KG1 (cell line): ENCODE measurements around the gene SCFD2.
"Not testable (repeated sequence)": the region's sequence is repeated elsewhere in the genome, so short reads cannot be mapped to it uniquely, and the experiment has no call there.

Source experiments
- DNase-seq: peaks from one replicate; lab custom pipeline; 2025; lab: John Stamatoyannopoulos, UW

The SCFD2 gene

DNA sequence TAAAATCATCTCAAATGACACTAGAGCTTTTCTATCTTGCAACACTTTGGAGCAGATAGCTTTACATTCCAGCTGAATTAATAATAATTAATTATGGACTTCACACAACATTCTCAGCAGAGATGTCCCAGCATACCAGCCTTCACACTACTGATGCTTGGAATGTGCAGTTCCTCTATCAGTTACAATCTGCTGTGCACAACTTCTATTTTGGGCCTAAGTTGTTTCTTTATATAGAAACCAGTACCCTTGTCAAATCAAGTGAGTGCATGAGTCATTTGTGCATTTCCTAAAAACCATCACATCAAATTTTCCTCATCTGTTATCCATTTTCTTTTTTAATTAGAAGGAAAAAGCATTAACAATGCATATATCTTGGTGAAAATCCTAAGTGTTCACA, 512.5 kb downstream of the SCFD2 start:
- DNase-seq, result no peak

DNA sequence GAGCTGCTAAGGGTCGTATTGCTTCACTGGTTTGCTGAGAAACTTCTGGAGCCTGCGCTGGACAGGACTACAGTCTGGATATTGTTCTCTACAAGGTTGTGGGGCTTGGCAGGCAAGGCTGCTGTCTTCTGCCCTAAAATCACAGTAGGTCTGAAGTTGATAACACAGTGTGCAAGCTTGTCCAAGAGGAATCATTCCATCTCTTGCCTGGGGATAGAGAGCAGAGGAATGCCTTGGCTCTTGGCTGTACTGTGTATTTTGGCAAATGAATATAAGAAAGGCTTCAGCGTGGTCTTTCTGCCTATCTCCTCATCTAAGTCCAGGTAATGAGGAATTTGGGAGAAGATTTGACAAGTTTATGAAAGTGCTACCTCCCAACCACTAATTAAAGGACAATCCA, 513.1 kb downstream of the SCFD2 start:
- DNase-seq, result no peak

DNA sequence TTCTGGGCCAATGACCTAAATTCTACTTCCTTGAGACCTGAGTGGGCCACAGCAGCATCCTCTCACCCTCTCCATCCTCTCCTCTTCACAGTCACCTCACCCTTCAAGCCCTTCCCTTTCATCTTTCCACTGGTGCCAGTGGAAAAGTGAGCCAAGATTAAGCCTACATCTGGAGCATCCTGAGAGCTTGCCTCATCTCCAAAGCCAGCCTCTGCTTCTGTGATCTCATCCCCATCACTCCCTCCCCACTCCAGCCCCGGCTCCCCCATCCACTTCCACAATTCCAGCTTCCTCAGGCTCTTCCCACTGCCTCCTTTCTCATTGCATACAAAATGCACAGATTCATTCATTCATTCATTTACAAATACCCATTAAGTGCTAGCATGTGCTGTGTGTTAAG, 513.8 kb downstream of the SCFD2 start:
- no peak for DNase-seq

DNA sequence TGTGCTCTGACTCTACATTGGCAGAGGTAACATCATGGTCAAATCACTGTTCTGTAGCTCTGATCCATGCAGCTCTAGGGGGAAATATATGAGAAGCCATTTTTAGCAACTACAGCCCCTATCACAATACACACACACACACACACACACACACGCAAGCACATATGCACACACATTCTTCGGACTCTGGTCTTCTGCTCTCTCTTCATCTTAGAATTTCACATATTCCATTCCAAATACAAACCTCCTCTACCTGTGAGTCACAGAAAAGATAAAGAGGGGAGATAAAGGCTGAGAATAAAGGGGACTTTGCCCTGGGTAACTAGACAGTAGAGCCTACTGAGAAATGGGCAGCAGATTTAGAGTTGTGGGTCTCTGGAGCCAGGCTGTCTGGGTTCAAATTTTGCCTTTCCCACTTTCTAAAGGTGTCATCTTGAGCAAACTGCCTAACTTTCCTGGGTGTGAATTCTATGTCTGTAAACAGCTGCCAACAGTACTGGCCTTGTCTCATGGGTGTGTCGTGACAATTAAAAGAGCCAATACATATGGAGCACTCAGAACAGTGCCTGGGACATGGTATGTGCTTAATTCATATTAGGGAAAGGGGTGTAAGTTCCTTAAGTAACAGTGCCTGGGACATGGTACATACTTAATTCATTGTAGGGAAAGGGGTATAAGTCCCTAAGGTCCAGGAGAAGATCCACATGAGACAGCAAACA, 515.3 kb downstream of the SCFD2 start:
- DNase-seq, result no peak

DNA sequence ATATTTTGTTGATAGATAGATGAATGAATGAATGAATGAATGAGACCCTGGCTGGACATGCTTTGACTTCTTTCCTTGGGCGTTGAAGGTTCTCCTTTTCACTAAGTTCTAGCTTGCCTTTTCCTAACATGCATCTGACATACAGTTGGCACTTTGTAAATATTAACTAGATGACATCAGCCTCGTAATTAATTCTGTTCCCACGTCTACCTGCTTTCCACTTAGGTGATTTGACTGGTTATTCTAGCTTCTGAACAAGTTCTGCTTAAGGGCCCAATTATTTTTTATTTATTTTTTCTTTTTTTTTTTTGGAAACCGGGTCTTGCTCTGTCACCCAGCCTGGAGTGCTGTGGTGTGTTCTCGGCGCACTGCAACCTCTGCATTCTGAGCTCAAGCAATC, 517.6 kb downstream of the SCFD2 start:
- no peak for DNase-seq

DNA sequence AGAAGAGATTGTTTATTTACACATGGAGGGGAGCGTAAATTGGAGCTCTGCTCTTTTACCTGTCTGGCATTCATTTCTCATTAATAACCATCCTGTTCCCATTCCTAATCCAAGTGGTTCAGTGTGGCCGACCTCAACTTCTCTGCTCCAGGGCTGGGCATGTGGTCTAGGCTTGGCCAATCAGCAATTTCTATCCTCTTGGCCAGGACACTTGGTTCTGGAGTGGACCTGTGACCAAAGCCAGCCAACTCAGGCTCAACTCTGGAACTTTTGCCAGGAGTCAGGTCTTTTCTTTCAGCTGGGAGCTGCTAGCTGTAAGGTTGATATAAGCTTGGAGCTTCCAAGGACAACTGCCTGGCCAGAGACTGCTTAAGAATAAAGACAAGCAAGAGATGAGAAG, 519.4 kb downstream of the SCFD2 start:
- DNase-seq, result no peak

DNA sequence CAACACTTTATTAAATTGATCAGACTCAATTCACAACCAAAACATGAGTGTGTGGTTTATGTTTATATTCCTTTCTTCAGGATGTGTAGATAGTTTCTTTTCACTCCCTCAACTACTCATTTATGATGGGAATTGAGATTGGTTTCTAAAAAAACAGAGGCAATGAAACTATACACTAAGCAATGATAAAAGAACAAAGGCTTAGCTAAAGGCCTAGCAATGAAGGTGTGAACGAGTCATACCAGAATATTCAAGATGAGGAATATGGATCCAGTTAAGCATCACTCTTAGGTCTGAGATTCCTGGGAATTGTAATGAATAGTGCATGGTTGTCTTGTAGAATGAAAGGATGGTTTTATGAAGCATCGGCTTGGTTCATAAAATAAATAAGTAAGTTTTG, 521.3 kb downstream of the SCFD2 start:
- no peak for DNase-seq

DNA sequence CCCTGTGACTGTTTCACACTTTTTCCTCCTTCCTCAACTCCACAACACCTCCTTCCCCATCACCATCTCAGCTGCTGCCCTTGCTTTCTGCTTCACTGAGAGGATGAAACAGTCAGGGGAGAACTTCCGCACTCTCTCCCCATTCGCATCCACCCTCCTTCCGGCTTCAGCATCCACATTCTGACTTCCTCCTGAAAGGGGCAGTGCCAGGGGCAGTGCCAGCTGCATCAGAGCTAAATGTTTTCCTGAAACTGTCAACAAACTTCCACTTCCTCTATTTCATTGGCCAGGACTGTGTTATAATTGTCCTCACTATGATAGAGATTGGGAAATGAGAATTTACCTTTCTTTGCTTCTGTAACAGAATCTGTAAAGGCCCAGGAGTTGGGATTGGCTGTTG, 521.9 kb downstream of the SCFD2 start:
- no peak for DNase-seq

DNA sequence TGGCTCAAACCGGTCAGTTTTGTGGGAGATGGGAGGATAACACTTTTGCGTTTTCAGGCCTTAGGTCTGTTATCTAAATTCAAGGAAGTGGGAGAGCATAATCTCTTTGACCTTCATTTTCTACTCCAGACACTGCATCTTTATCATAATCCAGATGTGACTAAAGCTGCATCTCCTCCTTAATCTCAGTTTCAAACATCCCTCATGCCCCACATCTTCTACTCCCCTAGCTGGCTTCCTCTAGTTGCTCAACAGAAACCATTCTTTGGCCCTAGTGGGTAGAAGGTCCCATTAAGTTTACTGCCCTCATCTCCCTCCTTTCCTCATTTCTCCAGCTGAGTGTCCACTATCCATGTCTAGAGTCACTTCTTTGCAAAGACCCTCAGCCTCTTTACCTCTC, 522.5 kb downstream of the SCFD2 start:
- no peak for DNase-seq

DNA sequence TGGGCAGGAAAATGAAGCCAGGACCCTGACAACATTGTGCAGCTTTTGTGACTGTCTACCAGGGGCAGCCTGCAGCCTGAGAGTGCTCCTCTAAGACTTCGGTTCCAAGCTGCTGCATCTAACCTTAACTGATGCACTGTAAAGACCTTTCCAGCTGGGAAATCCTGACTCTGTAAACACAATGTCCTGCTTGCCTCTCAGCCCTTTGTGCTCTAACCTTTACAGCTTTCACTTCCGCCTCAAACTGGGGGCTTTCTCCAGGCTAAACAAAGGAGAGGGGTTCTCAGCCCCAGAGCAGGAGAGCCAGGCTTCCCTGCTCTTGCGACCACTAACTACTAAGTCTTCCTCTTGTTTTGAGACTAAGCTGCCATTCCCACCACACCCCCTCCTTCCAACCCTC, 523.1 kb downstream of the SCFD2 start:
- DNase-seq, result no peak

DNA sequence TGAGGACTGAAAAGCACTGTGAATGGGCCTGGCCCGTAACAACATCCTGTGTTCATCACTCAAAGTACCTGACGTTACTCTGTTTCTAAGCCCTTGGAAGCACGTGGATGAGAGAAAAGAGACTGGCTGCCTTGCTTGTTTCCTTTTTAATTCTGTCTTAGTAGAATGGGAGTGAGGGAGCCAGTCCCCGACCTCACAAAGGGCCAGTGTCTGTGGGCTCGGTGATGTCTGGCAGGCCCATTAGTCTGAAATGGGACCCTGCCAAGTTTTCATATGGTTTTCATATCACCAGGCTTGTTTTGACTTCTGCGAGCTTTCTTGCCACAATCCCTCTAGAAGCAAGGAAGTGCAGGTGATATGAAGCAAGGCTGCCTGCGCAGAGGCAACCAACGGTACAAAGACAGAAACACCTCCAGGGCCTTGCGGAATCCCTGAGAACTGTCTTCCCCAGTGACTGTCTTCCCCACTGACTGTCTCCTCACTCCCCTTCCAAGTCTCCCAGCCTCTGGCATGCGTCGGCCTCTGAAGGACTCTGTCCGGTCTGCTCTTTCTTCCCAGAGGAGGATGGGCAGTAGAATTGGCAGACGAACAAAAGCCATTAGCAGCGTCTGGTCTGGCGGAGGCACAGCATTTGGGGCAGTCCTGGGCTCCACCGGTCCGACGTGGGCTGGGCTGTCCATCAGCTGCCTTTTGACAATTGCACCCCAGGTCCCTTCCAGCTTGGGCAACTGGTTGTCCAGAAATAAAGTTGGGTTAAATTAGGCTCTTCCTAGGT, 524.0 kb downstream of the SCFD2 start:
- DNase-seq, result no peak

DNA sequence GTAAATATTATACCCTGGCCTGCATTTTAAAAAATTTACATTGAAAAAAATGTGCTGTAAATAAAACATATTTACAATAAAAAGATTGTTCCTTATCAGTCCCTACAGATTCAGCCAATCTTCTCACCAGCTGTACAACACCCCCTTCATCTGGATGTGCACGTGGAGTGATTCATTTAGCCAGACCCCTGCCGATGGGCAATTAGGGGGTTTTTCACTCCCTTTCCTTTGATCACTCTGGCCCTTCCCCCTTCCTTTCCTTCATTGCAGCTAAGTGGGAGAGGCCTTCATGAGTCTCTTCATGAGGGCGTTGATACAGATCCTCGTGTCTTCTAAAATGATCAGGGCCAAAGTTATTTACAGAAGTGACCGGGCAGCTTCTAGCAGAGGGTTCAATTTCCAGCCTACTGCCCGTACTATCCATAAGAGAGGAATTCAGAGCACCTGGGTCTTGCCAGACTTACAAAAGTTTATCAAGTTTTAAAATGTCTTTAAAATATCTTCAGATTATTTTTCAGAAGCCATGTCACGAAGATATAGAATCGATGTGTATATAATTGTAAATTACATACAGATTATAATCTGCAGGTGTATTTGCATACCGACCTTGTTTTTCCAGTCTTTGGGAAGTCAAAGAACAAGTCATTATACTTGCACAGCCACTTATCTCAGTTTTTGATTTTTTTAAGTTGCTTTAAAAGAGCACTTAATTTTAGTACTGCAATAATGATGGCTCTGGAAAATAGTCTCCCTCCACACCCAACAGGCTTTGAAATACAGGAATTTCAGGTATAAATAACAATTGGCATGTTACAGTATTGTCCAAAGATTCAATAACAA, 525.1 kb downstream of the SCFD2 start:
- no peak for DNase-seq

DNA sequence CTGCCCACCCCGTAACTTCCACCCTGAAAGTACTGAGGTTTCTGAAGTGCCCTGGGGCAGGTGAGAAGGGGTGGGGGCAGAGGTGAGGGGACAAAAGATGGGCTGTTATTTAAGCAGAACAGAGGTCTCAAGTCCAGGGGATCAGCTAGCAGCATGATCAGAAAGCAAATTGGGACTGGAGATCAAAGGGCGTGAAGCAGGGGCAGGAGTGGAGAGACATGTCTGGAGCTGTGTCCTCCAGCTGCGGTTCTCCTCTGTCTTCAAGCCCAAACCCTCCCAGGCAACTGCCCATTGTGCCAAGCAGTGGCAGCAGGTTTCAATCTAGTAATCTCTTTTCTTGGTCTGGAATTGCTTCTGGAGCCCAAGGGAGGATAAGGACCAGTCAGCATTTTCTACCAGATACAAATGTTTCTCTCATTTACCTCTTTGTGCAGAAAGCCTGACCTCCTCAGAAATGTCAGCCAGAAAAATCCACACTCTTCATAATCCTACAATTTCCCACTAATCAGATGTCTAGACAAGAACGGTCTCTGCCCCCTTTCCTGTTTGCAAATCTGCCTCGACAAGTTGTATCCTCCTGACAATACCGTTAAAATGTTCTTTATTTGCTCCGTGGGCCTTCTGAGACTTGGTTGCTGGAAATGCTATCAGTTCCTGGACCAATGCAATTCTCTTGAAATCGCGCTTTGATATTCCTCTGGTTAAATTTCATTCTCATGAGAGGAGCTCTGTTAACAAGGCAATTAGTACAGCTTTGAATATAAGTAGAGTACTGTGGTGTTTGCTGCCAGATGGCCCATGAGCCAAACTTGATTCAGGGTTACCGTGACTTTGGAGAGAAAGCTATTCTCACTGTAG, 526.9 kb downstream of the SCFD2 start:
- no peak for DNase-seq

DNA sequence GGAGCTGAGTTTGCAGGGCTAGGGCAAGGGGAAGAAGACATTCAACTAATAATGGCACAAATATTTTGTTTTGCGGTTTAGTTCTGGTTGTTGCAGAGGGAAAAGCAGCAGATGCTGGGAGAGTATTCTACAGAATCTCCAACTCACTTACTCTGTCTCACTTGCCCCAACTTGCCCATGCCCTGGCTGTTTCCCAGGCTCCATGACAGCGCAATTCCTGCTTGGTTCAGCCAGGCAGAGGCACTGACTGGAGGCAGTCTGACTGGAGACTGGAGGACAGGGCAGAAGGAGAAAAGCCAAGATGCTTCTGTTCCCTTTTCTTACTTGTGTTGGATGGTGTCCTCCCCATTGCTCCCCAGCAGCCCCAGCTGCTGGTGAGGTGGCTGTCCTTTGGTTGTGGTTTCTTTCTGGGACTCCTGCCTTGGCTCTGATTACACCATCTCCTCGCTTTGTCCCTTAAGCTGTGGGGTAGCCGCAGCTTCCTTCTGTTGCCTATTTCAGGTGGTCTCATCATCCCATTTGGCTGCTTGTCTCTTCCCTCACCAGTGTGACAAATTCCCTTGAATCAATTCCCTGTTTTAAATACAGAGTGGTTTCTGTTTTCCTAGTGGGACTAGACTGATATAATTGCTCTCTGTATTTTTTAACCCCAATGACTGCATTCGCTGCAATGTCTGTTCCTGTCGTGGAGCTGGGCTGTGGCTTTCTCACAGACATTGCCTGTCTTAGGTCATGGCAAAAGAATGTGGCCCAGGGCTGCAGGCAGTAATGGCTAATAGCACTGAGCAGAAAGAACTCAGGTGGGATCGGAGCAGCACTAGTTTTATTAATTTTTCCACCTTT, 527.9 kb downstream of the SCFD2 start:
- no peak for DNase-seq

DNA sequence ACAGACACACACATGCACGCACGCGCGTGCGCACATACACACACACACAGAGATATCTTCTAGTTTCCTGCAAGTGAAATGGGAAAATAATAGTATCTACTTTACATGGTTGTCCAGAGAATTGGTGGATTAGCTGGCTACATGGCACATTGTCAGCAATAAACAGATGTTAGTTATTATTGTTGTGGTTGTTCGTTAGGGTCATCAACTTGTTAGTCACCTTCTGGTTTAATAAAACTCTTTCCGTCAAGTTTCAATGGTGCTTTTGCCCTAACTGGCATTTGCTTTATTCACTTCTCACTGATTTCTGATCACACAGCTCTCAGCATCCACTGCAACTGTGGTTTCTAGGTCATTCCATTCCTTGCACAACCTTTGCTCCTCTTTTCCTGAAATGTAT, 529.2 kb downstream of the SCFD2 start:
- no peak for DNase-seq

DNA sequence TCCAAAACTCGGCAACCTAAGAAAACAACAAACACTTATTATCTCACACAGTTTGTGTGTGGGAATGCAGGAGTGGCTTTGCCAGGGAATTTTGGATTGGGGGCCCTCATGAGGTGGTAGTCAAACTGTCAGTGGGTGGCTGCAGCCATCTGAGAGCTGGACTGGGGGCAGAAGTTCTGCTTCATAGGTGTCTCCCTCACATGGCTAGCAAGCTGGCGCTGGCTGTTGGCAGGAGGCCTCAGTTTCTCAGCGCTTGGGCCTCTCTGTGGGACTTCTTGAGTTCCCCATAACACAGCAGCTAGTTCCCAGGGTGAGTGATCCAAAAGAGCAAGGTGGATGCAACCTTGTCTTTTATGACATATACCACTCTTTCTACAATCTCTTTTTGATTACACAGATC, 529.7 kb downstream of the SCFD2 start:
- DNase-seq, result no peak

DNA sequence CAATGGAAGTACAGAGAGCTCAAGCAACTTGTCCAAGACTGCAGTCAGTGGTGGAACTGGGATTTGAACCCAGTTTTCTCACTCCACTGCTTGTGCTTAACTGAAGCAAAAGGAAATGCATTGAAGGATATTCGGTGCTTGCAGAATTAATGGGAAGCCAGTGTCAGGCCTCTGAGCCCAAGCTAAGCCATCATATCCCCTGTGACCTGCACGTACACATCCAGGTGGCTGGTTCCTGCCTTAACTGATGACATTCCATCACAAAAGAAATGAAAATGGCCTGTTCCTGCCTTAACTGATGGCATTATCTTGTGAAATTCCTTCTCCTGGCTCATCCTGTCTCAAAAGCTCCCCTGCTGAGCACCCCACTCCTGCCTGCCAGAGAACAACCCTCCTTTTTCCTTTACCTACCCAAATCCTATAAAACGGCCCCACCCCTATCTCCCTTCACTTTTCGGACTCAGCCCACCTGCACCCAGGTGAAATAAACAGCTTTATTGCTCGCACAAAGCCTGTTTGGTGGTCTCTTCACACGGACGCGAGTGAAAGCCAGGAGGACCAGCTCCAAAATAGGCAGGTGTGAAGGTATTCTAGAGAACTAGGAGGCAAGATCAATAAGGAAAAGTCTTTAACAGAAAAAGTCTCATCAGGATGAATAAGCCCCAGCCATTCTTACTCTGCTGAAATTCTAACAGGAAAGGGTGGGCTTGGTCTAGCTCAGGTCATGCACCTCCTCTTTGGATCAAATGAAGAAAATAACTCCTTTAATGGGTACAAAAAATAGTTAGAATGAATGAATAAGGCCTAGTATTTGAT, 531.0 kb downstream of the SCFD2 start:
- not testable (repeated sequence) for DNase-seq

DNA sequence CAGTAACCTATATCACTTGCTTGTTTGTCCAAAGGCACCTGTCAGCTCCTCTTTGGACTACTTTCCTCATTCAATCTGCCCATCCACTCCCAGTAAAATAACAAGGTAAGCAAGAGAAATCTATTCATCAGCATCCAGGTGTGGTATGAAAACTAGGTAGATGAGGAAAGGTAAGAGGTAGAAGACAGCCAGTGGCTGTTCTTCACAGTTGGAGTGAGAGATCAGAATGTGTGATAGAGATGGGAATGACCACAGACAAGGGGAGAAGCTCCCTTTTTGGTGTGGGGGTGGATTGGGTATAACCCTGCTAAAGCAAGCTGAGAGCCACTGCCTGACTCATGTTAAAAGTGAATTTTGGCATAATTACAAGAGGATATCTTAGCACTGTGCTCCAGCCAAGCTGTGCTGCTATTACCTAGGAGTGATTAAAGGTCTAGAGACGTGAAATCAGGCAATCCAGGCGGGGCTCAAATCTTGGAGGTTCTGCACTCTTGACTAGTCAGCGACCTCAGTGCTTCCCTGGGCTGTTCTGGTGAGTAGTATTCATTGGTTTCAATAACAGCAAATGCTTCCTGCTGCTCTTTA, 531.8 kb downstream of the SCFD2 start:
- DNase-seq, result no peak

DNA sequence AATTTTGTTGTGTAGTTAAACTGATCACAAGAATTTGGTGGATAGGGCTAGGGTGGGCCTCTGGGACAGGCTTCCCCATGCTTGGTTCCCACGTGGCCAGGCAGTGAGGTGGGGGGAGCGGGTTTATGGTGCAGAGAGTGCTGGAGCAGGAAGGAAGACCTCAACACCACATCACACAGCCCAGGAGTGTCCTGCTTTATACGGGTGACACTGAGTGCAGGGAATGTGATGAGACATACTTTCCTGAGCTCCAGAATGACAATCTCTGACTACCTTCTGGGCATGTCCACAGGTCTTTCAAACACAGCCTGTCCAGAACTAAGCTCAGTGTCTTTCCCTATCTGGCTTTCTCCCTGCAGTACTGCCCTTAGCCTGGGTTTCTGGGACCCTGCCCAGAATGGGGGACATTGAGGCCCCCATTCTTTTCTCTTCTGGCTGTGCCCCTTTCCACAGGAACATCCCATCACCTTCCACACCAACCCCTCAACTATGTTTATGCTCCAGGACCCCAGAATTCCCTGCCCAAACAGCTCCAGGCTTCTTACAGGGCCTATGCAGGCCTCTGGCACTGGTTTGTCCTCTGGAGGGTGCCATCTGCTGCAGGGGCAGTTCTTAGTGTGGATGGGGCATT, 540.3 kb downstream of the SCFD2 start:
- no peak for DNase-seq
